GM19099 (cell line): ENCODE results near the gene NTMT1.

Experiments
- POLR2A ChIP-seq: IDR thresholded peaks from 3 replicates; pipeline ENCODE4 v1.6.1; 2011; ENCODE audit warnings: low read depth; ENCODE audit not compliant: insufficient read length; ENCODE audit errors: extremely low read depth

NTMT1 gene

DNA sequence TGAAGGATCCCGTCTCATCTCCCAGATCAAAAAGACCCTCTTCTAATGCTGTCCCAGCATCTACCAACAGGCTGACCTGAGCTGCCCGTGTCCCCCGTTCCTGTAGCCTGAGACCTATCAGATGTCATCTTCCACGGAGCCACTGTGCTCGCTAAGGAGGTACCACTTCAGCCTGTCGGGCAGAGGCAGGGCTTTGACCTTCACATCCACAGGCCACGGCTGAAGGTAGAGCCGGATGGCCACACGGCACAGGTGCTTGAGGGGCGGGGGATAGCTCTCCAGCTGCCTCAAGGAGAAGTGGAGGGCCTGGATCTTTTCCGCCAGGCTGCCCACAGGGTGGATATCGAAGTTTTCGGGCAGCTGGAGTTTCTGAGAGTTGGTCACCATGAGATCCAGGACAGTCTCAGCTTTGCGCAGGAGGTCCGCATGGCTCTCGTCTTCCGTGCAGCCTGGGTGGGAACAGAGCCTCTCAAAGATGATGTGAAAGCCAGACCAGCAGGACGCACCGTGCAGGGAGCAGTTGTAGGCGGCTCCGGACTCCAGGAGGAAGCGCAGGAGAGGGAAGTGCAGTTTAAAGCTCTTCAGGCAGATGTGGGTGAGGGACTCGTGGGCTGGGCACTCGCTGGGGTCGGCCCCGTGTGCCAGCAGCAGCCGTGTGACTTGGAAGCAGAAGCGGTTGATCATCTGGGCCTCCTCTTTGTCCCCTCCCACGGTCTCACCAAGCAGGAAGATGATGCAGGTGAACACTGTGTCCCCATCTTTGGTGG lies 11.9 kb downstream of the NTMT1 start:
- TF ChIP-seq POLR2A = no peak

DNA sequence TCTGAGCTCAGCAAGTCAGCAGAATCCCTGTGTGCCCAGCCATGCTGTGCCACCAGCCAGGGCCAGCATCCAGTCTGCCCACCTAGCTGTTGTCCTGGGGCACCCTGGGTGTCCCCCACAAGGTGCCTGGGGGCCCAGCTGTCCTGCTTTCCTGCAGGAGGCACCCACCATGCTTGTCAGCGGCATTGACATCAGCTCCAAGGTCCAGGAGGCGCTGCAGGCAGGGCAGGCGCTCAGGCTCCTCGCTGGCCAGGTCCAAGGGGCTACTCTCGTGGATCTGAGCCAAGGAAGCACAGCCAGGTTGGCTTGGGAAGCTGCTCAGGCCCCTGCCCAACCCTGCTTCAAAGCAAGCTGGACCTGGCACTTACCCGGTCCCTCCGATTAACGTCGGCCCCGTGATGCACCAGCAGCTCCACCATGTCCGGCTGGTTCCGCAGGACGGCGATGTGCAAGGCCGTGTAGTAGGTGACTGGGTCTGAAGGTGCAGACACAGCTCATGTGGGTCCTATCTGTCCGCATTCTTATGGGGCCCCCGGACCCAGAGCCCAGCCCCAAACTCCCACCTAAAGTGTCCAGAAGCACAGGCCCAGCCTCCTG lies 13.2 kb downstream of the NTMT1 start:
- no peak for TF ChIP-seq POLR2A

- TF ChIP-seq POLR2A = no peak
These were observed 13.8 kb downstream of the NTMT1 start for GRCh38 chr9:129639756-129640085.

GRCh38 chr9:129640086-129640870 lies 14.3 kb downstream of the NTMT1 start:
- no peak for TF ChIP-seq POLR2A

- TF ChIP-seq POLR2A = no peak
These were observed 15.1 kb downstream of the NTMT1 start for GRCh38 chr9:129640871-129641749.

DNA sequence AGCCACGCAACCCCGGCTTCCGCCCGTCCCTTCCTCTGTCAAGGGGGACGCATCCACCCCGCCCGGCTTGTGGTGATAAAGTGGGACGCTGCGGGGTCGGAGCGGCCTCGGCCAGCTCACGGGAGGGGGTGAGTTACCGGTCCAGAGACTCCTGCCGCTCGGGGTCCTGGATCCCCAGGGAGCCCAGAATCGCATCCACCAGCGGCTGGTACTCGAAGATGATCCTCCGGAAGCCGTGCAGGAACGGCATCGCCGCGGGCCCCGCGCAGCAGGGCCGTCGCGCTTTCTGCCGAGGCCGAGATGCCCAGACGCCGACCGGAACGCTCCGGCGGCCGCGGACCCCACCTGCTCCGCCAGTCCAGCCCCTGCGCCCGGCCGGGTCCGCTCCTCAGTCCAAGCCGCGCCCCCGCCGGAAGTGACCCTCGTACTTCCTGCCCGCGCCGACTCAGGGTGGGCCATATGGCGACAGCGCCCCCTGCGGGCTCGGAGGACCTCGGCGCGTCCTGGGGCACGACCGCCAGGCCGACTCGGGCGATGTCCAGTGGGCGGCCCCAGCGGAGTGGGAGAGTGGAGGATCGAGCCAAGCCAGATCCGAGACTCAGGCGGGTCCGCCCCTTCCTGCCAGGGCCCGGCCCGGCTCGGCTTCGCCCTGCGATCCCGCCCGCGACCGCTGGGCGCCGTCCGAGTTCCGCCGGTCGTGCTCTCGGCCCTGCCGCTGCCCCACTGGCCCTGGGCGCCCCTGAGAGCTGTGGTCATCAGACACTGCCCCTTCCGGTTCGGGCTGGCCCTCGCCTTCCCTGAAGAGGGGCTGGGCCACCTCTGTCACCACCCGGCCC lies 16.0 kb downstream of the NTMT1 start, which contains the start of gene ASB6:
TSS of gene ASB6 (minus strand) at position 402 of the 836 bp plus-strand sequence. CDS start at position 250, 152 bp downstream.
- peak; percentile 84 for TF ChIP-seq POLR2A

GRCh38 chr9:129643706-129644105 lies 17.7 kb downstream of the NTMT1 start:
- no peak for TF ChIP-seq POLR2A

DNA sequence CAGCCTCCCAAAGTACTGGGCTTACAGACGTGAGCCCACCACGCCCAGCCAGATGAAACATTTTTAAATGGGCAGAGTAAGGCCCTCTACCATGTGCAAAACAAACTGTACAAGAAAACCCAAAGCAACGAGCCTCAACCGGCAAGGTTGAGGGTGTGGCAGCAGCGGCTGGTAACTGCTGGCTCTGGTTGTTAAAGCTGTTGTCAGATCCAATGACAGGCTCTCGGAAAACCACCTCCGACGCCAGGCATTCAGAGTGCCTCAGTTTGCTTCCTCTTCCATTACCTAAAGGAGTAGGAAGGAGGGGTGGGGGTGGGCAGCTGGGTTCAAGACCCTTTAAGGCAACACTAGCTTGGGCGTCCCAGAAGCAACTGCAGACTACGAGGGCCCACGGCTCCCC lies 18.4 kb downstream of the NTMT1 start:
- TF ChIP-seq POLR2A = no peak

DNA sequence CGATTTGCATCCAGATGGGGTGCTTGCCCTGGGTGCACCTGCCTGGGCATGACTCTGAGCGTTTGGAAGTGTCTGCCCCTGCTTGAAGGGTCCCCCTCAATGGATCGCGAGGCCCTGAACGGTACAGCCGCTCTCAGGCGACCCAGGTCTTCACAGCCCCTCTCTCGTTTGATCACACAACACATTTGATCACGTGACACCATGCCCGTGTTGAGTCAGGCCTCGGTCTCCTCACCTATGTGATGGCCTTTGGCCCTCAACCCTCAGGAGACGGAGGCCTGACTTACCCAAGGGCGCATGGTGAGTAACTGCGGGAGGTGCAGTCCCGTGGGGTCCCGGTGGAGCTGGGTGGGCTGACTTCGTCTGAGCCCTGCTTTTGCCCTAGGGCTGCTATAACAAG lies 18.9 kb downstream of the NTMT1 start:
- no peak for TF ChIP-seq POLR2A

- no peak for TF ChIP-seq POLR2A
These were observed 20.3 kb downstream of the NTMT1 start for GRCh38 chr9:129646252-129646651.

- no peak for TF ChIP-seq POLR2A
These were observed 20.7 kb downstream of the NTMT1 start for GRCh38 chr9:129646654-129647053.

DNA sequence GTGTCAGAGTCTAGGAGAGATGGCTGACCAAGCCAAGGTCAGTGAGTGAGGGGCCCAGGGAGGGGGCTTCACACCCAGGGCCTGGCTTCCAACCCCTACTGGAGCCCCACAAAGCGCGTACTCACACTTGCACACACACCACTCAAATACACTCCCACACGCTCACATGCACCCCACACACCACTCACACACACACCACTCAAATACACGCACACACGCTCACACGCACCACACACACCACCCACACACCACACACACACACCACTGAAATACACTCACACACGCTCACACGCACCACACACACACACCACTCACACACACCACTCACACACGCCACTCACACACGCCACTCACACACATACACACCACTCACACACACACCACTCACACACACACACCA lies 21.7 kb downstream of the NTMT1 start:
- TF ChIP-seq POLR2A = no peak

GRCh38 chr9:129648092-129648763 lies 22.3 kb downstream of the NTMT1 start:
- TF ChIP-seq POLR2A = no peak

DNA sequence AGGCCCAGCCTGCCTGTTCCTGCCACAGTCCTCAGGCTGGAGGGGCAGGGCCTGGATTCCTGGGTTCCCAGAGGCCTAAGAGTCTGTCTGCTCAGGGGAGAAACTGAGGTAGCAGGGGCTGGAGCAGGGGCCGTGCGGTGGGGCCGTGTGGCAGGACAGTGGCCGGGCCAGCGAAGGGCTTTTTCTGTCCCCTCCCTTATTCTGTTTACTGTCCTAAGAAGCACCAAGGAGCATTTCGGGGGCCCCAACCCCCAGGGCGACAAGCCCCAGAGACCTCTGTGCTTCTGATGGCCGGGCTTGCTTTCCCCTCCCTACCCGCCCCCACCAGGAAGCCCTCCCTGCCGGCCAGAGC lies 22.8 kb downstream of the NTMT1 start:
- no peak for TF ChIP-seq POLR2A
